Ramos (cell line): ENCODE measurements around the gene SRSF2.
"Not testable (repeated sequence)": the region's sequence is repeated elsewhere in the genome, so short reads cannot be mapped to it uniquely, and the experiment has no call there.

Experiments used
- in situ Hi-C: fragments of 300-500 bp; cut with MboI; formaldehyde crosslinking; loops from one replicate; pipeline ENCODE4 v1.14.3; 2022; ENCODE audit warnings: low sequenced_read_pairs; ENCODE audit not compliant: unreplicated experiment

SRSF2 gene, protein sequence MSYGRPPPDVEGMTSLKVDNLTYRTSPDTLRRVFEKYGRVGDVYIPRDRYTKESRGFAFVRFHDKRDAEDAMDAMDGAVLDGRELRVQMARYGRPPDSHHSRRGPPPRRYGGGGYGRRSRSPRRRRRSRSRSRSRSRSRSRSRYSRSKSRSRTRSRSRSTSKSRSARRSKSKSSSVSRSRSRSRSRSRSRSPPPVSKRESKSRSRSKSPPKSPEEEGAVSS

DNA sequence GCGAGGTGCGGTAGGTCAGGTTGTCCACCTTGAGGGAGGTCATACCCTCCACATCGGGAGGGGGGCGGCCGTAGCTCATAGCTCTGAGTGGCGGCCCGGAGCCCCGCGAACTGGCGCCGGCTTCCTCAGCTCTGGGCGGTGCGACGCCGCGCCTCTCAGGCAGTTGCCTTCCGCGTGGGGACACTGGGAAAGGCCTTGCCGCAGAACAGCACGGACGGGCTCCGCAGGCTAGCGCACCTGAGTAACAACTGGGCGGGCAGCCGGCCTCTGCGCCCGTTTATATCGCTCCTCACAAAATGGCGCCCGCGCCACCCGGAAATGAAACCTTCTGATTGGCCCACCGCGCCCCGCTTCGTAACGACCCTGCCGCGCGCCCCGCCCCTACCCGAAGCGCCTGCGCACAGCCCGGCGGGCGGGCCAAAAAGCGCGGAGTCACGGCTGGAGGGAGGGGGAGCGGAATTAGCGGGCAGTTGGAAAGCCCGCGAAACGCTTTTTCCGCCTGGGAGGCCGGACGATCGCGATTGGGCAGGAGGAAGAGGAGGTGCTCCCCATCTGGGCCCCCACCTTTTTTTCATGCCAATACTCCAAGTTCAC lies at the start of gene SRSF2:
SRSF2 (minus strand) TSS at position 250 of the 594 bp plus-strand sequence; CDS start at position 79, 171 bp downstream.
- in situ Hi-C loops = no loop called here

DNA sequence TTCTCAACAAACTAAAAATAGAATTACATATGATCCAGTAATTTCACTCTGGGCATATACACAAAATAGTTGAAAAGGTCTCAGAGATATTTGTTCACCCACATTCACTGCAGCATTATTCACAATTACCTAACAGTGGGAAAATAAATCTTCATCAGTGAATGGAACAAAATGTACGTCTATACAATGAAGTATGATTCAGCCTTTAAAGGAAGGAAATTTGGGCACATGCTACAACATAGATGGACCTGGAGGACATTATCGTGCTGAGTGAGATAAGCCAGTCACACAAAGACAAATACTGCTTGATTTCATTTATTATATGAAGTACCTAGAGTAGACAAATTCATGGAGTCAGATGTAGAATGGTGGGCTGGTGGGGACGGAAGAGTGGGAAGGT lies 47.8 kb upstream of the SRSF2 start:
- in situ Hi-C loops = no loop called here

DNA sequence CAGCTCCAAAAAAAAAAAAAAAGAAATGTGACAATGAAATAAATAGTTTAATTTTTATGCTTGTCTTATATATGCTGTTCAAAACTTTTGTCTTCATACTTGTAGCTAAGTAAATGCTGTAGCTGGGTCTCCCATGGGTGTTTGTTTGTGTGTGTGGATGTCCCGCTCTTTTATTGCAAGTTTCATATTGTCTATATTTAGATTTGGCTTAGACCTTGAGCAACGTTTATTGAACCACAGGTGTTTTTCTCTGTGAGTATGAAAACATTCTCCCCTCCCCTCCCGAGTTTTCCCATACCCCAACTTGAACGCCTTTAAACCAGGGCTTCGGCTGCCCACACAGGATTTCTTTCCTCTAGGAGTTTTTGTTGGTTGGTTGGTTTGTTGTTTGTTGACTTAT lies 46.0 kb upstream of the SRSF2 start:
- in situ Hi-C loops = no loop called here

DNA sequence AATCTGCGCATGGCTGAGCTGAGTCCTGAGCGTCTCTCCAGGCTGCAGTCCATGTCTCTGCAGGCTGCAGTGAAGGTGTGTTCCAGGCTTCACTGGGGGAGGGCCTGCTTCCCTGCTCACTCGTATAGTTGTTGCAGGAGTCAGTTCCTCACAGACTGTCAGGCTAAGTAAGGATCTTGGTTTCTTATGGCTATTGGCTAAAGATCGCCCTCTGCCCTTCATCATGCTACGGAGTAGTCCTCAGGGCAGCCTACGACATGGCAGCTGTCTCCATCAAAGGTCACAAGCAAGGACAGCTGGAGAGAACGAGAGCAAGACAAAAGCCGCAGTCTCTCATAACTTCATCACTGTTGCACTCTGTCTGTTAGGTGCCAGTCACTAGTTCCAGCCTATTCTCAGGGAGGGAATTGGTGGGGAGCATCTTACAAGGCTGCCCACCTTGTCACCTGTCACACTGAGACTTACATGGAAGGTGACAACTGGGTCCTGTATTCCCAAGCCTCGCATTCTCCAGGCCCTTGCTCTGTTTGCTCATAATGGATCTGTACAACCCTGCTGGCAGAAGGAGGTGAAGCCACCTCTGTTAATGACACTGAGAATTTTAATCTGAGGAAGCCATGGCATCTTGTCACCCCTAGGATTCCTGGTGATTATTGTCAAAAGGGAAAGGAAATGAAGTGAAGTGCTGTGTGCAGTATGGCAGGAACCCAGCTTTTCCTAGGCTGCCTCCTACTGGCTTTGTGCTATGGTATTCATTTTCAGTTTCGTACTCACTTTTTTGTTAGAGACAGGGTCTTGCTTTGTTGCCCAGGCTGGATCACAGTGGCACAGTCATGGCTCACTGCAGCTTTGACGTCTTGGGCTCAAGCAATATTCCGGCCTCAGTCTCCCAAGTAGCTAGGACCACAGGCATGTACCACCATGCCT lies 44.2 kb upstream of the SRSF2 start:
- in situ Hi-C loops = no loop called here

DNA sequence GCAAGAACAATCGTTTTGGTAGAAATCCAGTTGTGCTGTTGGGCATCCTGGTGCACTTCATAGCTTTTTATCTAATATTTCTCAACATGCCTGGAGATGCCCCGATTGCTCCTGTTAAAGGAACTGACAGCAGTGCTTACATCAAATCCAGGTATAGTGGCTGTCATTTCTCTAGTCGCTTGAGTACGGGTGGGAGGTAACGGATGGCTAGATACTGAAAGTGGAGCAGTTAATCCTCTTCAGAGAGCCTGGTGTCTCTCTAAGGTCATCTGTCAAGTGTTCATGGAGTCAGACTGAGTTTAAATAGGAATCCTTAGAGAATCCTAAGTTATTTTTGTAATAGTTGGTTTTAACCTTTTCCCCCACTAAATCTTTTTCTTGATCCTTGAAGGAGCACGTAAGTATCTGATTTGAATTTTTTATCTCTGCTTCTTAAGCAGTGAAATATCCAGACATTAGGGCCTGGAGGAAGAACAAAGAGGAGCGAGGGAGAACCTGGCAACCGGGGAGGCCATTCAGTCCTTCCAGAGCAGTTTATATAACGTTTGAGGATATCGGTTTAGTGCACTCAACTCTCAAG lies 38.0 kb upstream of the SRSF2 start:
- in situ Hi-C loops = no loop called here

DNA sequence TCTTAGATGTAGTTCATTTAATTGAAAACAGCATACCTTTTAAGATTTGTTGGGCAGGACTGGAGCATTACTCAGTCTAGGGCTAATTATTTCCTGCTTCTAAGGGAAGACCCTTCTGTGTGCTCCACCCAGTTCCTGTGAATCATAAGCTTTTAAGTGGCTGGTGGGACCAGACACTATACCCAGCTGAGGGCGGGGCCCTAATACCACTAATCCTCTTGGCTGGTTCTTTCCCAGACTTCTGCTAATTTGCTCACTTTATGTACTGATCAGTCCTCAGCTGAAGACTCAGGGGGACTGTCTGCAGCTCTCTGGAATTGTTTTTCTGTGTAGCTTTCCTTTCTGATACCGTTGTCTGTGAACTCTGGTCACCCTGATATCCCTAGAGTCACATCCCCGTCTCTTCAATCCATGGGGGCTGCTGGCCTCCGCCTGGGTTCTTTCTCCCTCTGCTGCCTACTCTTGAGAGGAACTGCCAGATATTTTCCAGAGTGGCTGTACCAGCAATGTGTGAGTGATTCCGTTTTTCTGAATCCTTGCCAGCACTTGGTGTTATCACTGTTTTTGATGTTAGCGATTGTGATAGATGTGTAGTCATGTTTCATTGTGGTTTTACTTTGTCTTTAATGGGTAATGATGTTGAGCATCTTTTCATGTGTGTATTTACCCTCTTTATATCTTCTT lies 35.9 kb upstream of the SRSF2 start:
- in situ Hi-C loops = no loop called here

DNA sequence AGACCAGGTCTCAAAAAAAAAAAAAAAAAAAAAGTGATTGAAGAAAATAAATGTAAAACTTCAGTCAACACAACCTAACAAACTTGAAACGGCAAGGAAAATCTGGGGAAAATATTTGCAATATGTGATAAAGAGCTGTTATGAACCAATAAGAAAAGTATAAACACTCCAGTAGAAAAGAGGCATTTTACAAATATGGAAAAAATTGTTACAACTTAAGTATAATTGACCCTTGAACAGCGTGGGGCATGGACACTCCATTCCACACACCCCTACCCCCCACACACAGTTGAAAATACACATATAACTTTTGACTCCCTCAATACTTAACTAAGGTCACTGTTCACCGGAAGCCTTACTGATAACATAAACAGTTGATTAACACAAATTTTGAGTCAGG lies 21.4 kb upstream of the SRSF2 start:
- in situ Hi-C loops = no loop called here

DNA sequence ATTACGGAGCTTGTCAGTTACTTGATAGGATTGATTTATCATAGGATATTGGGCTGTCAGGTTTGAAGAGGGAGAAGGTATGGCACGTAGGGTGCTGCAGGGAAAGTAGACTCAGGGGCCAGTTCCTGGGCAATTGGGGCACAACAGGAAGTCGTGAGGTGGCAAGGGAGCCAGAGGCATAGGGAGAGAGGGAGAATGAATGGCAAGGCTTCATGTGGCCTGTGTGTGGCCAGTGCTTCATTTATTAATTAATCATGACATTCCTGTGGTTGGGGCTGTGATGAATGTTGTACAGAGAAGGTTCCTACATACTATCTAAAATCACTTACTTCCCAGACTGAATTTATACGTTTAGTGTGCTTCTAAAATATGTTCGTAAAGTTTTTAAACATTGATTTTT lies 20.1 kb upstream of the SRSF2 start:
- in situ Hi-C loops = no loop called here

DNA sequence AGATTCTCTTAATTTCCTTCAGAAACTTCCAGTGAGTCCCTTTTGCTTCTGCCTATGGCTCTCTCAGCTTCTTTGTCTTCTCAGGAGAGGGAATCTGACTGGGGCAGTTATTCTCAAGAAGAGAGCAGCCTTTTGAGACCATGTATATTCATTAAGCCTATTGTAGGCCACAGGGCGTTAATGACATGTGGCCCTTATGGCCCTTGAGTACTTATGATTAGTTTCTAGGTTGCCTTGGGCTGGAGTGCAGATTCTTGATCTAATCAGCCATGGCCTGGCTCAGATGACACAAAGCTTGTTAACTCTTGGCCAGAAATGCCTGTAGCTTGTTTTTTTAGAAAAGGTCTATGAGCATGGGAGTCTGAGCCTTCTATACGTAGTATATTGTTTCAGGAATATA lies 18.2 kb upstream of the SRSF2 start:
- in situ Hi-C loops = no loop called here

DNA sequence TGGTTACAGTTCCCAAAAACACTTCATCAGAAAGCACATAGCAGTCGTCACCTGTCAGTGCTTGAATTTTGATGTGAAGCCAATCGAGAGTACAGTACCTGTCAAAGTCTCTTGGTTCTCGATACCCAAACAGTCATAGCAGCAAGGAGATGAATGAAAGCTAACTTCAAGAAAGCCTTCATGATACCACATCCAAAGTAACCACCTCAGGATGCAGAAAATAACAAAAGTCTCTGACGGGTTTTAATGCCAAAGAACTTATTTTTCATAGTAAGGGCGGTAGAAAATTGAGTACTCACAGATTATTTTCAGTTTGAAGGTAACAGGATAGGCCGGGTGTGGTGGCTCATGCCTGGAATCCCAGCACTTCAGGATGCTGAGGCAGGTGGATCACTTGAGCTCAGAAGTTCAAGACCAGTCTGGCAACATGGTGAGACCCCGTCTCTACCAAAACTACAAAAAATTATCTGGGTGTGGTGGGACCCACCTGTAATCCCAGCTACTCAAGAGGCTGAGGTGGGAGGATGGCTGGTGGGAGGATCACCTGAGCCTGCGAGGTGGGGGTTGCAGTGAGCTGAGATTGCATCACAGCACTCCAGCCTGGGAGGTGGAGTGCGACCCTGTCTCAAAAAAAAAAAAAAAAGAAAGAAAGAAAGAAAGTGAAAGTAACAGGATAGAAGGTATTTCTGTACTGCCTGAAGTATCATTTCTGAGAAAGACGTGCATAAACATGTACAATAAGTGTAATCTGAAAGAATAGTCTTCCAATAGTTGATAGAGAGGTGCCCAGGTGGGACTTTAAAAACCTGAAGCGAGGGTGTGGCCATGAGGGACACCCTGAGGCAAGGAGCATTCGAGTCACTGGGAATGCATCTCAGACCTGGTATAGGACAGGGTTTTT lies 16.2 kb upstream of the SRSF2 start:
- in situ Hi-C loops = no loop called here

DNA sequence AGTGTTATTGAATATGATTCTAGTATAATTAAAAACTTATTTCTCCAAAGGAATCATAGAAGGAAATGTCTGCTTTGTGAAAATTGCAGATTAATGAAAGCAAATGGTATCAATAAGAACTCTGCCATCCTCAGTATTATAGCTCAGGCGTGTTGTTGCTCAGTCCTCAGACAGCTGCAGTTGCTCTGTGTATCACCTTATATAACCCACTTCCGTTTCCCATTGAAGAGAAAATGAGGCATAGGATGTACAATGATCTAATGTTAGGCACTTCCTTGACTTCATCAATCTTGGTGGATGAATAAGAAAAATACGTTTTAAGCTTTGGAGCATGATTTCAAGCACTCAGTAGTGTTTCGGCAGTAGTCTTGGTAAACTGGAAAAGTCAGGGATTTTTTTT lies 14.9 kb upstream of the SRSF2 start:
- in situ Hi-C loops = no loop called here

DNA sequence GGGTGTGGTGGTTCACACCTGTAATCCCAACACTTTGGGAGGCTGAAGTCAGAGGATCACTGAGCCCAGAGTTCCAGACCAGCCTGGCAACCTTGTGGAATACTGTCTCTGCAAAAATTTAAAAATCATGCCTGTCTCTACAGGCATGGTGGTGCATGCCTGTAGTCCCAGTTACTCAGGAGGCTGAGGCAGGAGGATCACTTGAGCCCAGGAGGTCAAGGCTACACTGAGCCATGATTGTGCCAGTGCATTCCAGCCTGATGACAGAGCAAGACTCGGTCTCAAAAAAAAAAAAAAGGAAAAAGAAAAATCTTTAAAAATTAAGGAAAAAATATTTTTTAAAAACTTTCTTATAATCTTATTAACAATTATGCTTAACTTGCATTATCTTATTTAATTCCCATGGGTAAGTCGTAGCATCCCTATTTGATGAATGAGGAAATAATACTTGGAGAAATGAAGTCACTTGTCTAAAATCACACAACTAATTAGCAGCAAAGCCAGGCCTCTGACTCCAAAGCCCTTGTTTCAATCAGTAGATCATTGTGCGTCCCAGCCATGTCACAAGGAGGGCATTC lies 14.4 kb upstream of the SRSF2 start:
- in situ Hi-C loops = no loop called here

DNA sequence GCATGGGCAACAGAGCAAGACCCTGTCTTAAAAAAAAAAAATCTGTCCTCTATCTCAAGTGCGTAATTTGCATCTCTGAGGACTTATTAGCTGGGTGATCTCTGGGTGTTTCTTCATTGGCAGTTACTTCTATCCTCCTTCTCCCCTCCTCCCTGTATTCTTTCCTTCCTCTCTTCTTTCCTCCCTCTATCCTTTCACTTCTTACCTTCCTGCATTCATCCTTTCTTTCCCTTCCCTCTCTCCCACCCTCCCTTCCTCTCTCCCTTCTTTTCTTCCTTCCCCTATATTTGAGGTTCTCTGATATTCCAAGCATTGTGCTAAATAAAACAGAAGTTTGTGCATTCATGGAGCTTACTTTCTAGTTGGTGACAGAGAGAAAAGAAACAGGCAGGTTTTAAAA lies 11.5 kb upstream of the SRSF2 start:
- in situ Hi-C loops = no loop called here

DNA sequence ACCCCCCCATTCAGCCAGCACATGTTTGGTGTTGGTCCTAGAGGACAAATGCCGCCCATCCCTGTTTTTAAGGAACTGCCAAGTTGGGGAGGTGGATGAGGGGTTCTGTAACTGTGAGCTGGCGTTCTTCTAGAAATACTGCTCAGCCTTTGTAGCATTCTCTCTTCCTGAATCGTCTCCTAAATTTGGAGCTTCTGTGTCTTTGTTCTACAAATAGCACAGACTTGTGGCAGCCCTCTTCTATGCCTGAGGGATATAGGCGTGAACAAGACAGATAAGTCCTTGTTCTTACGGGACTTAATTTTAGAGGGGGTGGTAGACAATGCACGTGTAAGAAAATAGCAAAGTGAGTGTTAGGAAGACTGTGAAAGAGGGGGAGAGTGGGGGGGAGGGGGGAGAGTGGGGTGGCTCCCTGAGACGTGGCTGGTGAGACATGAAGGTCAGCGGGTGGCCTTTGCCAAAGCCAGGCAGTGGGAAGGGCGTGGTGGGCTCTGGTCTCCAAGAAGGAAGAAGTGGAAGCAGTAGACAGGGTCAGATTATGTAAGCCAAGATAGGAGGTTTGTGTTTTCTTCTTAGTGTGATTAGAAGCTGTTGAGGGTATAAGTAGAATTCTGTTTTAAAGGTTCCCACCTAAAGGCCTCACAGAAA lies 10.7 kb upstream of the SRSF2 start:
- in situ Hi-C loops = no loop called here

DNA sequence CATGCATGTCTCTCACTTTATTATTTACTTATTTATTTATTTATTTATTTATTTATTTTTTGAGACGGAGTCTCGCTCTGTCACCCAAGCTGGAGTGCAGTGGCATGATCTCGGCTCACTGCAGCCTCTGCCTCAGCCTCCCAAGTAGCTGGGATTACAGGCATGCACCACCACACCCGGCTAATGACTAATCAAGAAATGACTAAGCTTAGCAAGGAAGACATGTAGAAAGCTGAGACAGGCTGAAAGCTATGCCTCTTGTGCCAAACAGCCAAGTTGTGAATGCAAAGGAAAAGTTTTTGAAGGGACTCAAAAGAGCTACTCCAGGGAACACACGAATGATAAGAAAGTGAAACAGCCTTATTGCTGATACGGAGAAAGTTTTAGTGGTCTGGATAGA lies 8.7 kb upstream of the SRSF2 start:
- in situ Hi-C loops = not testable (repeated sequence)

DNA sequence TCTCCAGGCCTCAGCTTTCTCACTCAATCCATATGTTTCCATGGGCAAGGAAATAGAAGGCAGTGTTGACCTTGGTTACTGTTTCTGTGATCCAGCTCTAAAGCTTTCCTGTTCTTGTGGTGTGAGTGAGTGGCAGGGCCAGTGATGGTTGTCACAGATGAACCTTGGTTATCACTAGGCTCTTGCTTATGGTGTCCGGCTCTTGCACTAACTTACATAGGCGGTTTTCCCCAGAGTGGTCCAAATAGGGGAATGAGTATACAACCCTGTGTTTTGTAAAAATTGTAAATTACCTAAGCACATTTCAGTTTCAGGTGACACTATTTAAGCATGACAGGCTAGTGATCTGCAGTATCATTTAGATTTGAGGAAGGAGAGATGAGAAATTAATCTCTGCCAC lies 7.6 kb upstream of the SRSF2 start:
- in situ Hi-C loops = no loop called here

DNA sequence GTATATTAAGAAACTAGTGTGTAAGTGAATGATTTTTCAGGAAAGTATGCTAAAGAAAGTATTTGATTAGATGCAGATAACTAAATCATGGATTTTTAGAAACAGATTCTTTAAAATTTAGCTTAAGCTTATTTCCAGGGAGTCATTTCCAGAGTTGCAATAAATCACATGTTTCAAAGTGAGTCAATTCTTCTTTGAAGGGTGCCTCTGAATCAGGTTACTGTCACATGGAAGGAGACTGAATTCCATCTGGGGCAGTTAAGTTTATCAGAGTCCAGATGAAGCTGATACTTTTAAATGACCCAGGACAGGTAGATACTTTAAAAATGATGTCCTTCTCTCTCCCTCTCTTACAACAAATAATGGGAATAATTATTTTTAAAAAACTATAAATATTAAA lies 5.8 kb upstream of the SRSF2 start:
- in situ Hi-C loops = no loop called here

DNA sequence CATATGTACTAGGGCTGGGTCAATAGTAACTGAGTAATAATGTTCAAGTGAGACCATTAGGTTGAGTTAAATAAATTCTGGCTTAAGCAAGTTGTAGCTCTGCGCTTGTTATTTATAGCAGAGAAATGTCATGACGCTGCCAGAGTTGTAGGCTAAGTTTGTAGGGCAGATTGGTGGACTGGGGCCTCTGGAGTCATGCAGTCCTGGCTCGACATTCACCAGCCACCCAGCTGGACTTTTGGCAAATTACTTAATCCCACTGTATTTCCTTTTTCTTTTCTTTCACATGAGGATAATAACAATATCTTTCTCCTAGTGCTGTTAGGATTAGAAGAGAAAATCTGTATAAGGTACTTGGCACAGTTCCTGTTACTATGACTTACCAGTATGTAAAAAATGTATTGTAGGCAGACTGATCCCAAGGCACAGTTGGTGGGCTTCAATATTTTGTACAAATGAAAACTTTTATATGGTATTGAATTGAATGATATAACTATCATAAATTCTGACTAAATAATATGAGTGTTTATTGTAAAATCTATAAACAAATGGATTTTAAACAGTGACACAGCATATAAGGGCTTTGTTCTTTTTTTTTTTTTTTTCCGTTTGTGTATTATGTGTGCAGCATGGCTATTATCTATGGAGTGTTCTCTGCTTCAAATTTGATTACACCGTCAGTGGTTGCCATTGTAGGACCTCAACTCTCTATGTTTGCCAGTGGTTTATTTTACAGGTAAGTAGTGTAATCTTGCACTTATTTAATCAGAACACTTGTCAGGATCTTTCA lies 3.4 kb upstream of the SRSF2 start:
- in situ Hi-C loops = no loop called here
